ENCODE results near the gene SLC6A18. TPM values are rescaled to one million over a fixed set of nuclear protein-coding genes. Genes with fewer than 3 reads are reported as not detected.

The SLC6A18 gene
- total RNA-seq, 3 donors from 2014 or later: 0.89 TPM; not detected in 2

DNA sequence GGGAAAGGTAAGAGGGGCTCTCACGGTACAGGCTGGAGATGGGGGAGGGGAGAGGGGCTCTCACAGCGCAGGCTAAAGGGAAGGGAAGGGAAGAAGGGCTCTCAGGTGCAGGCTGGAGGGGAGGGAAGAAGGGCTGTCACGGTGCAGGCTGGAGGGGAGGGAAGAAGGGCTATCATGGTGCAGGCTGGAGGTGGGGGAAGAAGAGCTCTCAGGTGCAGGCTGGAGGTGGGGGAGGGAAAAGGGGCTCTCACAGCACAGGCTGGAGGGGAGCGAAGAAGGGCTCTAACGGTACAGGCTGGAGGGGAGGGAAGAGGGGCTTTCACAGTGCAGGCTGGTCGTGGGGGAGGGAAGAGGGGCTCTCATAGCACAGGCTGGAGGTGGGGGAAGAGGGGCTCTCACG lies 4.6 kb downstream of the SLC6A18 start:
- DNase-seq (no peak), ATAC-seq (no peak)
- TF ChIP-seq, protein P1, sequence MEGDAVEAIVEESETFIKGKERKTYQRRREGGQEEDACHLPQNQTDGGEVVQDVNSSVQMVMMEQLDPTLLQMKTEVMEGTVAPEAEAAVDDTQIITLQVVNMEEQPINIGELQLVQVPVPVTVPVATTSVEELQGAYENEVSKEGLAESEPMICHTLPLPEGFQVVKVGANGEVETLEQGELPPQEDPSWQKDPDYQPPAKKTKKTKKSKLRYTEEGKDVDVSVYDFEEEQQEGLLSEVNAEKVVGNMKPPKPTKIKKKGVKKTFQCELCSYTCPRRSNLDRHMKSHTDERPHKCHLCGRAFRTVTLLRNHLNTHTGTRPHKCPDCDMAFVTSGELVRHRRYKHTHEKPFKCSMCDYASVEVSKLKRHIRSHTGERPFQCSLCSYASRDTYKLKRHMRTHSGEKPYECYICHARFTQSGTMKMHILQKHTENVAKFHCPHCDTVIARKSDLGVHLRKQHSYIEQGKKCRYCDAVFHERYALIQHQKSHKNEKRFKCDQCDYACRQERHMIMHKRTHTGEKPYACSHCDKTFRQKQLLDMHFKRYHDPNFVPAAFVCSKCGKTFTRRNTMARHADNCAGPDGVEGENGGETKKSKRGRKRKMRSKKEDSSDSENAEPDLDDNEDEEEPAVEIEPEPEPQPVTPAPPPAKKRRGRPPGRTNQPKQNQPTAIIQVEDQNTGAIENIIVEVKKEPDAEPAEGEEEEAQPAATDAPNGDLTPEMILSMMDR (IDR thresholded peaks at IDR 0.05): no peak
- Histone ChIP-seq H3K9me3 (no peaks in the 10 kb centered on the region), H3K36me3 (ENCODE audit: low read depth) (no peaks in the 10 kb centered on the region), H3K4me1 (ENCODE audit: low read depth) (no peaks in the 10 kb centered on the region), H3K4me3 (no peak overlapping the region)
- intact Hi-C loops (cut with DNase I, micrococcal nuclease): no loop called here

DNA sequence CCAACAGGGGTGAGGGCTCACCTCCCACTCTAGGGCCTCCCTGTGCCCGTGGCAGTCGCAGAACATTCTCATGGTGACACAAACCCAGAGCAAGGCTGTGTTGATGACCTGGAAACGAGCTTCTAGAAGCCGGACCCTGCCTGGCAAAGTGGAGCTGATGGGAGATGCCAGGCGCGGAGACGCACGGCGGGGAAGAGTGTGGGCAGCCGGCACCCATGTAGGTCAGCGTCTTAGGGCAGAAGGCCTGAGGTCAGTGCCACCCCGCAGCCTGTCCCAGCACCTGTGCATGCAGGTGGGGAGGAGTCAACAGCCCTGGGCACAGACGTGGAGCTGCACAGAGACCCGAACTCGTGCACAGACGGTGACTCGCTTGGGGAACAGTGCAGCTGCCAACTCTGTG lies 5.4 kb downstream of the SLC6A18 start:
- intact Hi-C loops (cut with DNase I, micrococcal nuclease): no loop called here
- no peak for DNase-seq
- H3K36me3 ChIP-seq (ENCODE audit: low read depth): no peaks in the 10 kb centered on the region
- TF ChIP-seq, protein P1 (IDR thresholded peaks at IDR 0.05): no peak
- peaks cover 5% of the 10 kb centered on the region for H3K9me3 ChIP-seq
- ATAC-seq: no peak
- H3K4me3 ChIP-seq: no peak overlapping the region
- no peaks in the 10 kb centered on the region for H3K4me1 ChIP-seq (ENCODE audit: low read depth)

DNA sequence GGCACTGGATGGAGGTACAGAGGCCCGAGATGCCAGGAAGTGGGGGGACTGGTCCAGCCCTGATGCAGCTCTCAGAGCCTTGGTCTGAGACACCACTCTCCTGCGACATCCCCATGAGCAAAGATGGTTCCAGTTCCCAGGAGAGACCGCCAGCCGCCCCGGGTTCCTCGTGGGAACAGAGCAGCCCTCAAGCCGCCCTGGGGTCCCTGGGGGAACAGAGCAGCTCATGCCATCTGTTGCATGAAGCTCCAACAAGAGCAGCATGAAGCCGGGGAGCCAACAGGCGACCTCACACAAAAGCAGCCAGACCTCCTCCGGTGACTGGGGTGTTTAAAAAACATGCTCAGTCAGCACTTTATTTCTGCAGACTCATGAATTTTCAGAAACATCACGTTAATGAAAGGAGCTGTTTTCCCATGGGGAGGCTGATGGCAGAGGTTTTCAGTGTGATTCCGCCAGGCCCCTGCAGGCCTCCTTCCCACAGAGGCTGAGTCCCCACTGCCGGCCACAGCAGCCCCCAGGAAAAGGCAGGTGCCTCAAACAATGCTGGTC lies 6.2 kb downstream of the SLC6A18 start:
- intact Hi-C loops (cut with DNase I, micrococcal nuclease): no loop called here
- H3K4me1 ChIP-seq (ENCODE audit: low read depth): no peaks in the 10 kb centered on the region
- TF ChIP-seq, protein P1 (IDR thresholded peaks at IDR 0.05): no peak
- no peaks in the 10 kb centered on the region for H3K36me3 ChIP-seq (ENCODE audit: low read depth)
- ATAC-seq (no peak), DNase-seq (no peak)
- no peak overlapping the region for H3K4me3 ChIP-seq
- H3K9me3 ChIP-seq: peaks cover 11% of the 10 kb centered on the region

DNA sequence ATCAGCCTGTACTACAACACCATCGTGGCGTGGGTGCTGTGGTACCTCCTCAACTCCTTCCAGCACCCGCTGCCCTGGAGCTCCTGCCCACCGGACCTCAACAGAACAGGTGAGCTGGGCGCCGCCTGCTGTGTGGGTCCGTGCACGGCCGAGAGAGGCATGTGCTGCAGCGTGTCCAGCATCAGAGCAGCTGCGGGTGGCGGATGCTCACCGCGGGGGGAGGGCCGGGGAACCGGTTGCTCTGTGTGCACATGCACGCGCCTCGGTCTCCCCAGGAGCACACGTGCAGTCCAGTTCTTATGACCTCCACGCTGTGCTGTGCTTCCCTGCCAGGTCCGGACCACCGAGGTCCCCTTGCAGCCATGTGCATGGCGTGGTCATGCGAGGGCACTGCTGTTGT lies 7.6 kb downstream of the SLC6A18 start:
- Histone ChIP-seq H3K9me3 (peaks cover 11% of the 10 kb centered on the region), H3K4me1 (ENCODE audit: low read depth) (peaks cover 4% of the 10 kb centered on the region), H3K4me3 (no peak overlapping the region), H3K36me3 (ENCODE audit: low read depth) (no peaks in the 10 kb centered on the region)
- ATAC-seq: no peak
- TF ChIP-seq, protein P1 (IDR thresholded peaks at IDR 0.05): no peak
- intact Hi-C loops (cut with DNase I, micrococcal nuclease): no loop called here
- DNase-seq: no peak

DNA sequence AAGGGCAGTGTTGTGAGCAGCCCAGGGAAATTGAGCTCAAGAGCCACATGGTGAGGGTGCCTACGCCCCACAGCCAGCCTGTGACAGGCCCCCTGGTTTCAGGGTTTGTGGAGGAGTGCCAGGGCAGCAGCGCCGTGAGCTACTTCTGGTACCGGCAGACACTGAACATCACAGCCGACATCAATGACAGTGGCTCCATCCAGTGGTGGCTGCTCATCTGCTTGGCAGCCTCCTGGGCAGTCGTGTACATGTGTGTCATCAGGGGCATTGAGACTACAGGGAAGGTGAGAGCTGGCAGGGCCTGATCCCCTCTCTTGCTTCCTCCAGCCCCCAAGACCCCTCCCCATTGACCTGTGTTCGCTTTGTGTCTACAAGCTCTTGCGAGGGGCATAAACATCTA lies 10.2 kb downstream of the SLC6A18 start:
- Histone ChIP-seq H3K36me3 (ENCODE audit: low read depth) (no peaks in the 10 kb centered on the region), H3K4me1 (ENCODE audit: low read depth) (peaks cover 23% of the 10 kb centered on the region), H3K4me3 (no peak overlapping the region), H3K9me3 (peaks cover 11% of the 10 kb centered on the region)
- TF ChIP-seq, protein P1 (IDR thresholded peaks at IDR 0.05): no peak
- no peak for ATAC-seq
- intact Hi-C loops (cut with DNase I, micrococcal nuclease): no loop called here
- DNase-seq: no peak

DNA sequence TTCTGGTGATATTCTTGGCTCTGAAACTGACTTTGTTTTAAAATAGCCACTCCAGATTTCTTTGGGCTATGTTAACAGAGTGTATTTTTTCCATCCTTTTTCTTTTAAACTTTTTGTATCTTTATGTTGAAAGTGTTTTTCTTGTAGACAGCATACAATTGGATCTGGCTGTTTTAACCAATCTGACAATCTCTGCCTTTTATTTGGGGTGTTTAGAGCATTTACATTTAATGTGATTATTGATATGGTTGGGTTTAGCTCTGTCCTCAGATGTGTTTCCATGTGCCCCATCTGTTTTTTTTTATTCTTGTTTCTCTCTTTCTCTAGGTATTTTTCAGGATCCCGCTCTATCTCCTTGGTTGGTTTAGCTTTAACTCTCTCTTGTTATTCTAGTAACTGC lies 10.7 kb downstream of the SLC6A18 start:
- Histone ChIP-seq H3K36me3 (ENCODE audit: low read depth) (no peaks in the 10 kb centered on the region), H3K9me3 (peaks cover 11% of the 10 kb centered on the region), H3K4me1 (ENCODE audit: low read depth) (peaks cover 28% of the 10 kb centered on the region), H3K4me3 (no peak overlapping the region)
- DNase-seq (no peak), ATAC-seq (no peak)
- TF ChIP-seq, protein P1 (IDR thresholded peaks at IDR 0.05): no peak
- intact Hi-C loops (cut with DNase I, micrococcal nuclease): no loop called here

Measured in mucosa of descending colon (tissue), 3 donors.